Muscle of leg (tissue), 16 donors: Measurements from ENCODE around the gene ALMS1. TPM values are rescaled to one million over a fixed set of nuclear protein-coding genes. Genes with fewer than 3 reads are reported as not detected.
A peak's percentile ranks its signal among the peaks of the same experiment; 100 is the strongest.
"Not testable (repeated sequence)": the region's sequence is repeated elsewhere in the genome, so short reads cannot be mapped to it uniquely, and the experiment has no call there.

Source experiments
- DNase-seq: peaks from one replicate; pipeline ENCODE4 v3.0.0; 2013
- H3K27ac ChIP-seq: one replicate; pipeline ENCODE4 v1.5.1; 2013; ENCODE audit warnings: mild to moderate bottlenecking, low read length, control low read depth
- H3K27me3 ChIP-seq: one replicate; pipeline ENCODE4 v1.6.1; 2013; ENCODE audit warnings: low read length; ENCODE audit not compliant: control insufficient read depth, insufficient read depth
- H3K36me3 ChIP-seq: one replicate; pipeline ENCODE4 v1.6.1; 2013; ENCODE audit warnings: low read length; ENCODE audit not compliant: control insufficient read depth, insufficient read depth
- H3K4me1 ChIP-seq: one replicate; pipeline ENCODE4 v1.6.1; 2013; ENCODE audit warnings: low read length; ENCODE audit not compliant: control insufficient read depth, insufficient read depth
- H3K4me3 ChIP-seq: one replicate; pipeline ENCODE4 v1.5.1; 2013; ENCODE audit warnings: low read length, control low read depth
- H3K9me3 ChIP-seq: replicated peaks from 2 replicates; pipeline ENCODE4 v1.6.1; 2013; ENCODE audit warnings: low read depth, low read length; ENCODE audit not compliant: control insufficient read depth
- WGBS: methylation state at CpG from one replicate; pipeline ENCODE4 v1.1.5; 2013; ENCODE audit warnings: missing lambda C conversion rate; ENCODE audit not compliant: insufficient coverage; 5-methylcytosine and 5-hydroxymethylcytosine counted together
- long read RNA-seq, 11 donors: transcript quantifications; one replicate each; lab custom pipeline, GENCODE V29; 2026
- polyA plus RNA-seq, 8 donors: library from polyadenylated mRNA; unstranded; fragments of 120-200 nt; gene quantifications; one replicate each; pipeline versions ENCODE4 v1.2.1 to v1.2.3, GENCODE V29; 2013; ENCODE audit warnings: inconsistent platforms in 1 of 8, low replicate concordance in 1 of 8; ENCODE audit not compliant: insufficient read length in 8 of 8, insufficient read depth in 1 of 8
- total RNA-seq: library from RNA; stranded (reverse); fragments of 120-200 nt; gene quantifications from one replicate; pipeline ENCODE4 v1.2.4, GENCODE V29; 2013

The ALMS1 gene
- total RNA-seq (25.7 TPM), polyA plus RNA-seq (10 to 100 TPM; 15.4 to 24.1 (median 20.8) TPM)
- long read RNA-seq, donor 1, result 0 reads
- long read RNA-seq, donor 2, result 0 reads
- long read RNA-seq, donor 3, full-length matches to known transcripts, result 1 of 7 reads
- long read RNA-seq, donor 3, partial matches to known transcripts, result 6 of 7 reads
- long read RNA-seq, donor 3, other reads (novel, unspliced or antisense), result 0 of 7 reads
- long read RNA-seq, donor 4, result 0 reads
- long read RNA-seq, donor 5, partial matches to known transcripts, result 5 of 5 reads
- long read RNA-seq, donor 5, other reads (novel, unspliced or antisense), result 0 of 5 reads
- long read RNA-seq, donor 6, result 0 reads
- long read RNA-seq, donor 7, result 0 reads
- long read RNA-seq, donor 8, result 0 reads
- long read RNA-seq, donor 9, result 0 reads
- long read RNA-seq, donor 10, result 0 reads
- long read RNA-seq, donor 11, result 0 reads

- Histone ChIP-seq H3K27ac (peak within 1 kb of the TSS; percentile 95), H3K36me3 (no peaks in the 10 kb centered on the region), H3K27me3 (peaks cover 2% of the 10 kb centered on the region), H3K4me1 (peaks cover 16% of the 10 kb centered on the region), H3K9me3 (no peaks in the 10 kb centered on the region), H3K4me3 (peak within 1 kb of the TSS; percentile 91)
- WGBS, result under 1% methylated on average over 73 of the region's 84 CpGs
- peak; percentile 96 for DNase-seq
Observed at GRCh38 chr2:73385504-73386341, at the start of gene ALMS1. Gene ALMS1 (plus strand): TSS chr2:73385836. CDS start chr2:73385869, 33 bp downstream.

DNA sequence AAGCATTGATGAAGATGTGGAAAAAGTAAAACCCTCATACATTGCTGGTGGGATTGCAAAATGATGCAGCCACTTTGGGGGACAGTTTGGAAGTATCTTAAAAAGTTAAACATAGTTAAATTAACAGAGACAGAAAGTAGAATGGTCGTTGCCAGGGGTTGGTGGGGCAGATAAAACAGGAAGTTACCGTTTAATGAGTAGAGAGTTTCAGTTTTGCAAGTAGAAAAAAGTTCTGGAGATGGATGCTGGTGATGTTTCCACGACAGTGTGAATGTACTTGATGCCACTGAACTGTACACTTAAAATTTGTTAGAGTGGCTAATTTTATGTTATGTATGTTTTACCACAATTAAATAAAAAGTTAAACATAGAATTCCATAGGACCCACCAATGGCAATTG, 47.8 kb upstream of the ALMS1 start:
- Histone ChIP-seq H3K4me1 (no peaks in the 10 kb centered on the region), H3K27ac (no peak overlapping the region), H3K36me3 (no peaks in the 10 kb centered on the region), H3K9me3 (no peaks in the 10 kb centered on the region), H3K27me3 (no peaks in the 10 kb centered on the region), H3K4me3 (no peak overlapping the region)
- no peak for DNase-seq
- WGBS, result no CpG with 5 or more reads among the region's 3 CpGs

DNA sequence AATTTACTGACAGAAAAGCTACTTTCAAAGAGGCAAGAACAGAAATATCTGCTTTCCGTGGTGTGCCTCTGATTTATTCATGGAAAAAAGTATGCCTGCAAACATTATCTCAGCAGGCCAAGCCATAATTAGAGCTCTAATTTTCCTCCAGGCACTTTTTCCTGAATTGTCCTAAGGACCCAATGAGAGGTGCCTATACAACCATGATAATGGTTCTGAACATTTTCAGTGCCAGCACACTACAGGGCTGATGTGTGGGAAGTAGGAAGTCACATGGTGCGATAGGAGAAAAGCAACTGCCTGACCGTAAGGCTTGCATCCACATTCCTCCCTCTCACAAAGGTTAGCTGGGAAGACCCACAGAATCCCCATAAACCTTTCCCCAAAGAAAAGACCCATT, 46.4 kb upstream of the ALMS1 start:
- H3K27ac ChIP-seq, result no peak overlapping the region
- H3K27me3 ChIP-seq, result no peaks in the 10 kb centered on the region
- no peaks in the 10 kb centered on the region for H3K36me3 ChIP-seq
- no peaks in the 10 kb centered on the region for H3K9me3 ChIP-seq
- no peak for DNase-seq
- no peaks in the 10 kb centered on the region for H3K4me1 ChIP-seq
- no CpG with 5 or more reads among the region's 3 CpGs for WGBS
- no peak overlapping the region for H3K4me3 ChIP-seq

DNA sequence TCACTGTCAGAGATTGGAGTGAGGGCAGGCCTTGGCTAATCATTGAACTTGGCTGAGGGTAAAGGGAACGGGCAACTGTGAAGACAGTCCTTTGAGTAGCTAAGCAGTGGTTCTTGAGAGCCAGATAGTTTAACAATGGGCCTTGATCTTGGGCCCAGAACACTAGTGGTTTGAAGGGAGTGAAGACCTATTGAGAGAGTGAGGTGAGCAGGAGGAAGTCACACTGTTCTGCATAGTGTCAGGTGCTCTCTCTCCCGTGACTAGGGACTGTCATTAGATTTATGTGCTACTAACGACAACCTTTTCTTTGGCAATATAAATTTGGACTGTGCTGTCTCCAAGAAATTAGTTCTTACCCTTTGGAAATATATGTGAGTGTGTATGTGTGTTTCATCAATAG, 44.6 kb upstream of the ALMS1 start:
- 40% methylated on average over 1 of the region's 3 CpGs for WGBS

GRCh38 chr2:73343992-73344391, 41.6 kb upstream of the ALMS1 start:
- DNase-seq, result no peak
- Histone ChIP-seq H3K4me1 (no peaks in the 10 kb centered on the region), H3K4me3 (no peak overlapping the region), H3K27ac (no peak overlapping the region), H3K9me3 (no peaks in the 10 kb centered on the region), H3K27me3 (no peaks in the 10 kb centered on the region), H3K36me3 (no peaks in the 10 kb centered on the region)
- WGBS, result no CpG with 5 or more reads among the region's 5 CpGs

More for the DNA sequence above, 44.6 kb upstream of the ALMS1 start:
- no peak overlapping the region for H3K4me3 ChIP-seq
- H3K36me3 ChIP-seq, result no peaks in the 10 kb centered on the region
- no peaks in the 10 kb centered on the region for H3K4me1 ChIP-seq
- H3K9me3 ChIP-seq, result no peaks in the 10 kb centered on the region
- DNase-seq, result no peak
- no peak overlapping the region for H3K27ac ChIP-seq
- no peaks in the 10 kb centered on the region for H3K27me3 ChIP-seq

GRCh38 chr2:73344747-73345146, 40.9 kb upstream of the ALMS1 start:
- not testable (repeated sequence) for H3K4me3 ChIP-seq, H3K27me3 ChIP-seq, DNase-seq, H3K4me1 ChIP-seq, H3K36me3 ChIP-seq, H3K27ac ChIP-seq, H3K9me3 ChIP-seq
- 90% methylated on average over 2 of the region's 3 CpGs for WGBS

DNA sequence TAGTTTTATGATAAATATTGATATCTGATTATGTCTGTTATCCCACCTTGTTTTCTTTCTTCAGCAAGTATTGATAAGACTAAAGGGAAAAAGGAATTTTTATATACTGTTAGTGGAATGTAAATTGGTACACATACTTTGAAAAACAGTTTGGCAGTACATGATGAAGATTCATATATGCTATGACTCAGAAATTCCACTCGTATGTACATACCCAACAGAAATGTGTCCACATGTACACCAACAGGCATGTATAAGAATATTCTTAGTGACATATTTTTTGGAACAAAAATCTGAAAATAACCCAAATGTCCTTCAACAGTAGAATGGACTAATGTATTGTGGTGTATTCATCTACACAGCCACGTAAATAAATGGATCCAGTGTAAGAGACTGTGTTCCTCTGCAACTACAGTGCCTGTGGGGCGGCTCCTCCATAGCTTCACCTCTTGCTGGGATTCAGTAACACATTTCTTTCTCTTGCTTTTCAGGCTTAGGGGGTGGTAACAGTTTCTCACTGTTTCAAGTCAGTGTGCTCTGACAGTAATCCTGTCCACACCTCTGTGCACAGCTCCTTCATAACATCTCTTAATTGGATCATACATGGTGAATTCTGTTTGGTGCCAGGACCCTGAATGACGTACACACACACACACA, 35.5 kb upstream of the ALMS1 start:
- no peak overlapping the region for H3K27ac ChIP-seq
- no peaks in the 10 kb centered on the region for H3K27me3 ChIP-seq
- no peaks in the 10 kb centered on the region for H3K4me1 ChIP-seq
- DNase-seq, result no peak
- no peak overlapping the region for H3K4me3 ChIP-seq
- WGBS, result 60% methylated on average over 1 of the region's 4 CpGs
- H3K36me3 ChIP-seq, result no peaks in the 10 kb centered on the region
- H3K9me3 ChIP-seq, result no peaks in the 10 kb centered on the region

DNA sequence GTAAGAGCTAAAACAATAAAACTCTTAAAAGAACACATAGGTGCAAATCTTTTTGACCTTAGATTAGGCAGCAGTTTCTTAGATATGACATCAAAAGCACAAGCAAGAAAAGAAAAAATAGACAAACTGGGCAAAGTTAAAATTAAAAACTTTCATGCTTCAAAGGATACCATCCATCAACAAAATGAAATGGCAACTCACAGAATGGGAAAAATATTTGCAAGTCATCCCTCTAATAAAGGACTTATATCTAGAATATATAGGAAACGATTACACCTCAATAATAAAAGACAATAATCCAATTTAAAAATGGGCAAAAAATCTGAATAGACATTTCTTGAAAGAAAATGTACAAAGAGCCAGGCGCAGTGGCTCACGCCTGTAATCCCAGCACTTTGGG, 29.5 kb upstream of the ALMS1 start:
- H3K27ac ChIP-seq, result no peak overlapping the region
- H3K36me3 ChIP-seq, result no peaks in the 10 kb centered on the region
- no peaks in the 10 kb centered on the region for H3K4me1 ChIP-seq
- H3K27me3 ChIP-seq, result no peaks in the 10 kb centered on the region
- DNase-seq, result no peak
- WGBS, result no CpG with 5 or more reads among the region's 3 CpGs
- no peak overlapping the region for H3K4me3 ChIP-seq
- no peaks in the 10 kb centered on the region for H3K9me3 ChIP-seq

- H3K4me1 ChIP-seq, result no peaks in the 10 kb centered on the region
- no CpG with 5 or more reads among the region's 2 CpGs for WGBS
- no peak for DNase-seq
Observed at GRCh38 chr2:73359915-73360697, 25.5 kb upstream of the ALMS1 start.

More at GRCh38 chr2:73359915-73360697, 25.5 kb upstream of the ALMS1 start:
- Histone ChIP-seq H3K9me3 (no peaks in the 10 kb centered on the region), H3K27ac (no peak overlapping the region), H3K4me3 (no peak overlapping the region), H3K36me3 (no peaks in the 10 kb centered on the region), H3K27me3 (no peaks in the 10 kb centered on the region)
